IPS-15b (cell line): ENCODE data around the gene PACRG.

Source experiments
- H3K27me3 ChIP-seq: one replicate; pipeline ENCODE4 v1.6.1; 2013; ENCODE audit warnings: low read length; ENCODE audit not compliant: control insufficient read depth, insufficient read depth
- H3K36me3 ChIP-seq: one replicate; pipeline ENCODE4 v1.6.1; 2013; ENCODE audit warnings: low read length; ENCODE audit not compliant: control insufficient read depth, insufficient read depth
- H3K4me1 ChIP-seq: one replicate; pipeline ENCODE4 v1.6.1; 2013; ENCODE audit warnings: mild to moderate bottlenecking, low read length; ENCODE audit not compliant: control insufficient read depth, insufficient read depth
- H3K4me3 ChIP-seq: one replicate; pipeline ENCODE4 v1.5.1; 2013; ENCODE audit warnings: low read depth, low read length
- H3K9ac ChIP-seq: one replicate; pipeline ENCODE4 v1.6.1; 2013; ENCODE audit warnings: low read depth, mild to moderate bottlenecking, low read length
- H3K9me3 ChIP-seq: one replicate; pipeline ENCODE4 v1.6.1; 2013; ENCODE audit warnings: mild to moderate bottlenecking, low read length; ENCODE audit not compliant: control insufficient read depth, insufficient read depth

The PACRG gene

DNA sequence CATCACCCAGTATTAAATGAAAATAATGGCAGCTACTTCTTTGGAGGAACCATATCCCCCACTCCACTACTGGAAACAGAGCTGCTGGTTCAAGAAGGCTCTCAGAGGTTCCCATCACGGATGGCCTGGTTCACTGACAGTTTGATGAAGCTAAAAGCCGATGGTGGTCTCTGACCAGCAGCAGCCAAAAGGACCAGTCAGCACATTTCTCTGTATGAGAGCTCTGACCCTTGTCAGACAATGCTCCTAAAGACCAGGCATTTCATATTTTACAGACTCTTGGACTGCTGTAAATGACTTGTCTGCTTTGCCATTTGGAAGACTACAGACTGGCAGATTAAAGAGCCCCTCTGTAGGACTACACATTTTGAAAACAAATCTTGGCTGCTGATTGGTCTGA is 16.8 kb upstream of the PACRG start:
- Histone ChIP-seq H3K9me3 (no peaks in the 10 kb centered on the region), H3K27me3 (no peaks in the 10 kb centered on the region), H3K4me3 (no peak overlapping the region), H3K36me3 (no peaks in the 10 kb centered on the region), H3K9ac (no peak overlapping the region), H3K4me1 (peaks cover 6% of the 10 kb centered on the region)

DNA sequence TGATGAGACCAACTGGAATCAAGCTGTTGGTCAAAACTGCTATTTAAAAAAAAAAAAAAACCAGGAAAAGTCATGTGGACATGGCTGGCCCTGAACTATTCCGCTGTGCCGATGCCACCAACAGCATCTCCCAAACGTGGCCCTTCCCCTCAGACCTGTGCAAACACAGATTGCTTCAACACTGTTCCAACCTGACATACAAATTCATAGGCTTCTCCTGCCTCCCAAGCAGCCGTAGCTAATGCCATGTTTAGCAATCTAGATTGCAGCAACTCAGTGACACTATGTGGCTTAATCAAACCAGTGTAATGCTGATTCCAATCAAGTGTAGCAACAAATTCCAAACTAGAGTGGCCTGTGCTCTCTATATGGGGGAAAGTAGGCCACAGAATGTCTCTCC is 16.4 kb upstream of the PACRG start:
- Histone ChIP-seq H3K4me1 (peaks cover 6% of the 10 kb centered on the region), H3K27me3 (no peaks in the 10 kb centered on the region), H3K9me3 (no peaks in the 10 kb centered on the region), H3K9ac (no peak overlapping the region), H3K36me3 (no peaks in the 10 kb centered on the region), H3K4me3 (no peak overlapping the region)

DNA sequence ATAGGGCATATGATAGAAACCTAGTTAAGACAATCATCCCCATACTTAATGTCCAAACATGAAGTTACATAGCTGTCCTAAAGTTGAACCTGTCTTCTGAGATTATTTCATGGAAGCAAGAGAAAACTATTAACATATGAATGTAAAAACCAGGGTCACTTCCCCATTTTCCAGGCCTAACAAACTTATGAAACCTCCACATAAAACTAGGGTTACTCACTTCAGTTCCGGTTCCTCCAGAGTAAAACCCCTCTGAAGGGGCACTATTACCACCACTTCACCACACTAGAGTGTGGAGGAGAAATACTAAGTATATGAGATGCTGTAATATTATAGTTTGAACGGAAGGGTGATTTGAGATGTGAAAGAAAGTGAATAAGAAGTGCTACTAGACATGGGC is 15.1 kb upstream of the PACRG start:
- no peaks in the 10 kb centered on the region for H3K27me3 ChIP-seq
- no peaks in the 10 kb centered on the region for H3K36me3 ChIP-seq
- no peaks in the 10 kb centered on the region for H3K9me3 ChIP-seq
- H3K9ac ChIP-seq = no peak overlapping the region
- no peak overlapping the region for H3K4me3 ChIP-seq
- H3K4me1 ChIP-seq = peaks cover 6% of the 10 kb centered on the region

DNA sequence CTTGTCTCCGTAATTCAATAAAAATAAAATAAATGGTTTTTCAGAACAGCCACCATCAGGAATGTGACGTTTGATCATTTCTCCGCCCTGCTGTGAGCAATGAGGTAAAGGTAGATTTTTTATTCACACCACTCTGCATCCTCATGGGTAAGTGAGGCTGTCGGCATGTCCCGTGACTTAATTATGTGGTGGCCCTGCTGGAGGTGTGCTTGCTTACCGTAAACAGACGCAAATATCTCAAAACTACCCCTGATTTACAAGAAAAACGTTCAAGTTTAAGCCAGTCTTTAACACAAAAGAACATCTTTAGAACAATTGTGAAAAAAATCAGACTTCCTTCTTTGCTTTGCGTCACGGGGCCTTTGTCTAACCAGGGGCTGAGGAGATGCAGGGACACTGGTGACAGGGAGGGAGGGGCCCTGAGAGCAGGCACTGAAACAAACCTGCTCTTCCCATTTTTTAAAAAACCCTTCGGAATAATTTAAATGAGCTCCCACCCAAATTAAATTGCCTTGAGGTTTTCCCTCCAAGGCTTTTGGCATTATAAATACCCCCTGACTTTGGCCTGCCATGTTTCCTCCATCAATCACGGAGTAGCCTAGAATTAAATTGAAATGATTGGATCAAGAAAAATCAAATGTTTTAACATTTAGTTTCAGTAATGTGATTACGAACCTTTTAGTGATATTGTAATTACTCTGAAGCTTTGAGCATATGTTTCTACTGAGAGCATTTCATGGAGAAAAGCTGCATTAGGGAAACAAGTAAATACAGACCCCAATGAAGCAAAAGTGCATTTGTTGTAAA is 13.6 kb upstream of the PACRG start:
- H3K4me1 ChIP-seq = peaks cover 6% of the 10 kb centered on the region
- H3K9me3 ChIP-seq = no peaks in the 10 kb centered on the region
- H3K27me3 ChIP-seq = no peaks in the 10 kb centered on the region
- no peak overlapping the region for H3K4me3 ChIP-seq
- no peak overlapping the region for H3K9ac ChIP-seq
- no peaks in the 10 kb centered on the region for H3K36me3 ChIP-seq

DNA sequence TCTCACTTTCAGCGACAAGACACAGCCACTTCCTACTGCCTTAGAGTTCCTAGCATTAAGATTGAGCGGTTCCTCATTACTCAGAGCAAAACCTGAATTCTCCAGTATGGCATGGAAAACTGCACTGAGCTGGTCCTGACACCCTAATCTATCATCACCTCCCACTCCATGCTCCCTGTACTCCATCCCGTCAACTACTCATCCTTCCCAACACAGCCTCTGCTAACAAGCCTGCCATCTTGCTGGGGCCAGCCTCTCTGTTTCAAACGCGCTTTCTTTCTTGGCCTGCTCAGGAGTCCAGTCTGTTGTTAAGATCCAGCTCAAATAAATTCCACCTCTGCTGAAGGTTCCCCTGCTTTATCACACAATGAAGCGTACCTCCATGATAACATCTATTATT is 12.2 kb upstream of the PACRG start:
- Histone ChIP-seq H3K9me3 (no peaks in the 10 kb centered on the region), H3K4me3 (no peak overlapping the region), H3K9ac (no peak overlapping the region), H3K4me1 (peaks cover 6% of the 10 kb centered on the region), H3K27me3 (no peaks in the 10 kb centered on the region), H3K36me3 (no peaks in the 10 kb centered on the region)

DNA sequence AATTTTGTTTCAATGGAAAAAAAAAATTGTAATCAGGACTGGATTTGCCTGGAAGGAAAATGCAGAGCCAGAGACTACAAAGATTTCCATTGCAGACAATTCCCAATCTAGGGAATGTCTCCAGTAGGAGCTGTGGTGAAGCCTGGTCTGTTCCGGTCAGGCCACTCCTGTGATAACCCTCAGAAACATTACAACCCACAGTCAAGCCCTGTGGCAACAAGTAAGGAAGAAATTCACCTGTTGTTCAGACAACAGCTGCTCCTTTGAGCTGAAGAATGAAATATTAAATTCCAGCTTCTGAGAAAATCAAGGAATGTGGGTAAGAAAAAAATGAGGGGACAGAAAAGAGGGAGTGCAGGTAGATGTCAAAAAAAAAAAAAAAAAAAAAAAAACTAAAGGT is 8.2 kb upstream of the PACRG start:
- Histone ChIP-seq H3K27me3 (no peaks in the 10 kb centered on the region), H3K9me3 (no peaks in the 10 kb centered on the region), H3K36me3 (no peaks in the 10 kb centered on the region), H3K4me3 (no peak overlapping the region), H3K9ac (no peak overlapping the region), H3K4me1 (peaks cover 4% of the 10 kb centered on the region)

DNA sequence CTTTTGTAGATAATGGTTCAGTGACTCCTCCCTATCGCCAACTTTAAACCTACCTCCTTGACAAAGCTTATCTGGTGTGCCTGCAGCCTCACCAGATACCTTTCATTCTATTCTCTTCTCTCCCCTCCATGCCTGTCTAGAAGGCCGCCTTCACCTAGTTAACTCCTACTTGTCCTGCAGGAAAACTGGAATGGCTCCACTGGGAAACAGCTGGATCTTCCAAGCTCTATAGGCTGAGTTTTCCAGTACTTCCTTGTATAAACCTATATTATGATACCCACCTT is 6.4 kb upstream of the PACRG start:
- Histone ChIP-seq H3K36me3 (no peaks in the 10 kb centered on the region), H3K9ac (no peak overlapping the region), H3K4me3 (no peak overlapping the region), H3K9me3 (no peaks in the 10 kb centered on the region), H3K27me3 (no peaks in the 10 kb centered on the region), H3K4me1 (no peaks in the 10 kb centered on the region)

DNA sequence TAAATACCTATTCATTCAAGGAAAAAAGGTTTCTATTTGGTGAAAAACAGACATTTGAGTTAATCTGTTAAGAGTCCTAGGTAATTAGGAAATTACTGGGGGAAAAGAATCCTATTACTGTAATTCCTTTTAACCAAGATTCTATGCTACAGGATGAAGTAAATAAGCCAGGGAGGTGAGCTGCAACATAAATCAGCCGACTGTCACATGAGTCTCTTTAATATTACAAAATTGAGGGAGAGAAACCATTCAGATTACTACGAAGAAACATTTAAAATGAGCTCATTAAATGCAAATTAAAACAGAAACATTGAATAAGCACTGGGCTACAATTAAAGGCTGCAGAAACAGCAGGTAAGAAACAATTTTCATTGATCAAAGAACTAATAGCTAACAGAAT is 5.5 kb upstream of the PACRG start:
- H3K9ac ChIP-seq = no peak overlapping the region
- H3K36me3 ChIP-seq = no peaks in the 10 kb centered on the region
- H3K4me1 ChIP-seq = no peaks in the 10 kb centered on the region

DNA sequence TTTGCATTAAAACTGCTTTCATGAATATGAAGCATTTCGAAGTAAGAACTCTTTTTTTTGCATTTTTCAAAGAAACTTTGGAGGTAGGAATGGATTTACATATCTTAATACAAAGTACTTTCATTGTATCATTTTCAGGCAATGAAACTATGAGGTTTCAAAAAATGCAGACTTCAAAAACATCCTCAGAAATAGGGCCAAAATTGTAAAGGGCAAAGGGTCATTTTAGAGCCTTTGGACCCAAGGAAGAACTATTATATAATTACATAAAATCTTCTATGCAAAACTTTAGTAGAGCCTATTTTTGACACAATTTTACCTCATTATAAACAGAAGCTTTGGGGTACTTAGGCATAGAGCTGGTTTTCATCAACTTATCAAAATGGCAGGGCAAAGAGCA is 5.1 kb upstream of the PACRG start:
- no peak overlapping the region for H3K4me3 ChIP-seq
- H3K4me1 ChIP-seq = no peaks in the 10 kb centered on the region
- no peaks in the 10 kb centered on the region for H3K9me3 ChIP-seq
- no peak overlapping the region for H3K9ac ChIP-seq
- H3K27me3 ChIP-seq = no peaks in the 10 kb centered on the region
- no peaks in the 10 kb centered on the region for H3K36me3 ChIP-seq

More for the DNA sequence above, 5.5 kb upstream of the PACRG start:
- H3K4me3 ChIP-seq = no peak overlapping the region
- no peaks in the 10 kb centered on the region for H3K9me3 ChIP-seq
- H3K27me3 ChIP-seq = no peaks in the 10 kb centered on the region

DNA sequence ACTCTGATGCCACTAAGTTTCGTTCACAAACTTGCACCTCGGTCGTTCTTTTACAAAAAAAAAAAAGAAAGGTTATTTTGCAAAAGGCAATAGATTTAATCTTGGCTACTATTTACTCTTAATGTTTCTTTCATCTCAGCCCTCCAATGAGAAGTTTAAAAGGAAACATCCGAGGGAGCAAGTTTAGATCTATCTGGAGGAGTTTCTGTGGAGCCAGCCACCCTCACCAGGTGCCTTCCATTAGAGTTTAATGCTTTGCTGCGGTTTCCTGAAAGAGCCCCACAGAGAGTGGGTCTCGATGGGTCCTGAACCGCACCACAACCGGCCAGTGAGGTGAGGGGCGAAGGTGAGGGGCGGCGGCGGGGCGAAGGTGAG is 840 bp upstream of the PACRG start:
- Histone ChIP-seq H3K4me1 (no peaks in the 10 kb centered on the region), H3K9ac (no peak overlapping the region), H3K27me3 (no peaks in the 10 kb centered on the region), H3K36me3 (no peaks in the 10 kb centered on the region), H3K9me3 (no peaks in the 10 kb centered on the region), H3K4me3 (peak overlapping the region; percentile 53)

DNA sequence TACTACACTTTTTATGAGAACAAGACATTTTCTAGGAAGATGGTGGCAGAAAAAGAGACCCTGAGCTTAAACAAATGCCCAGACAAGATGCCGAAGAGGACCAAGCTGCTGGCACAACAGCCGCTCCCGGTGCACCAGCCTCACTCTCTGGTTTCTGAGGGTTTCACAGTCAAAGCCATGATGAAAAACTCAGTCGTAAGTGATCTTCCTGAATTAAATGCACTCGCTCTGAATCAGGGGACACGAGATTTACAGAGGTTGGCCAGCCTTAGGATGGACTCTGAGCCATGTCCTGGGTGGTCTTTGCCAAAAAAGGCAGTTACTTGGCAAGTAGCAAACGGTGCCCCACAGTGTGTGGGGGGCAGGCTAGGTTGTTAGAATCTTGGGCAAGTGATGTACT is 423 bp downstream of the PACRG start:
- Histone ChIP-seq H3K4me1 (no peaks in the 10 kb centered on the region), H3K27me3 (no peaks in the 10 kb centered on the region), H3K9me3 (no peaks in the 10 kb centered on the region), H3K36me3 (no peaks in the 10 kb centered on the region), H3K4me3 (peak overlapping the region; percentile 39), H3K9ac (no peak overlapping the region)

DNA sequence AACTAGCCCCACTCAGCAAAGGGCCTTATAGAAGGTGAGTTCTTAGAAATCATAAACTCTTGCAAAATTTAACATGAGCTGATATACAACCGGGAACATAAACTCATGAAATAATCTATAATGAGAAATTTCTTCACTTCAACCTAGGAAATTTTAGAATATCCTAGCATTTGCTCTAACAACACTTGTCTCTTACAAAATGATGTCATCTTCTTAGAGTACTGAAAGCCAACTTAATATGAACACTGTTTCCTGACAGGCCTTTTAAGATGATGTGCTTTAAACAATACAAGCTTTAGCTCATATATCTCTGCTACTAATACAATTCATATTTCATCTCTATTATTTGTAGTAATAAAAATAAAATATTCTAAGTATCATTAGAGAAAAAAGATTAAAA is 932 bp downstream of the PACRG start:
- no peak overlapping the region for H3K9ac ChIP-seq
- no peaks in the 10 kb centered on the region for H3K9me3 ChIP-seq
- no peaks in the 10 kb centered on the region for H3K27me3 ChIP-seq
- no peak overlapping the region for H3K4me3 ChIP-seq
- H3K4me1 ChIP-seq = no peaks in the 10 kb centered on the region
- no peaks in the 10 kb centered on the region for H3K36me3 ChIP-seq
